ENCODE results near the gene KLF3.

The KLF3 gene

DNA sequence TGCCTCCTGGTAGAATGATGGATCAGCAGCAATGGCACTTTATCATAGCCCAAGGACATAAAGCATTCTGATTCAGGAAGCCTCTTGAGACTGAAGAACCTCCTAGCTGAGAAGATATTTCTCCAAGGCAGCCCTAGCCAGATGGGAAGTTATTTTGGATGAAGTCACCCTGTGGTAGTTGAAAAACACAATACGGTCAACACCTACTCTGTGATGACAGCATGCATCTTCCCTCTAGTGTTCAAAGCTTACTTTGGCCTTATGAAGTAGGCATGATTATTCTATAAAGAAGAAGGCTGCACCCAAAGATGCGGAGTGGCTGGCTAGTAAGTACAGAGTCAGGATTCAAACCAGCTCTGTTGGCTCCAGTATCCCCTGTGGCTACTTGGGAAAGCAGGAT is 70.9 kb downstream of the KLF3 start:
- no peak for DNase-seq
- H3K36me3 ChIP-seq (ENCODE audit: control insufficient read depth, insufficient read depth, low read length): no peaks in the 10 kb centered on the region
- no peak overlapping the region for H4K5ac ChIP-seq (ENCODE audit: low read length)
- no peak overlapping the region for H2AK5ac ChIP-seq (ENCODE audit: low read length)
- no peak overlapping the region for H2BK120ac ChIP-seq (ENCODE audit: low read depth, low read length)
- H3K4ac ChIP-seq (ENCODE audit: low read depth, low read length): no peak overlapping the region
- no peaks in the 10 kb centered on the region for H3K27me3 ChIP-seq (ENCODE audit: insufficient read depth, low read length, poor library complexity)
- no peak overlapping the region for H3K4me2 ChIP-seq (ENCODE audit: low read length)
- no peaks in the 10 kb centered on the region for H3K79me2 ChIP-seq (ENCODE audit: control insufficient read depth, insufficient read depth, low read length)
- H3K27ac ChIP-seq (ENCODE audit: low read depth, low read length): no peak overlapping the region
- no peak overlapping the region for H3K56ac ChIP-seq (ENCODE audit: low read length)
- H3K79me1 ChIP-seq (ENCODE audit: low read length): no peaks in the 10 kb centered on the region
- H3K23ac ChIP-seq (ENCODE audit: low read length): no peak overlapping the region
- no peak overlapping the region for H3K4me3 ChIP-seq (ENCODE audit: low read length)
- no peaks in the 10 kb centered on the region for H3K4me1 ChIP-seq (ENCODE audit: control insufficient read depth, low read depth, low read length)
- H3K18ac ChIP-seq (ENCODE audit: low read length): no peak overlapping the region
- no peak overlapping the region for H4K8ac ChIP-seq (ENCODE audit: low read depth, low read length)
- H2BK15ac ChIP-seq (replicated peaks; ENCODE audit: low read depth): no peak overlapping the region
- WGBS (ENCODE audit: extremely low coverage, insufficient coverage, low lambda C conversion rate): no CpG with 5 or more reads among the region's 2 CpGs
- no peak overlapping the region for H2BK5ac ChIP-seq (ENCODE audit: low read length)
- no peak overlapping the region for H3K9ac ChIP-seq (ENCODE audit: low read length)

GRCh38 chr4:38735870-38736269 is 71.9 kb downstream of the KLF3 start:
- no peak overlapping the region for H3K4me2 ChIP-seq (ENCODE audit: low read length)
- no peak overlapping the region for H4K5ac ChIP-seq (ENCODE audit: low read length)
- no CpG with 5 or more reads among the region's 3 CpGs for WGBS (ENCODE audit: extremely low coverage, insufficient coverage, low lambda C conversion rate)
- H3K23ac ChIP-seq (ENCODE audit: low read length): no peak overlapping the region
- H4K8ac ChIP-seq (ENCODE audit: low read depth, low read length): no peak overlapping the region
- H3K36me3 ChIP-seq (ENCODE audit: control insufficient read depth, insufficient read depth, low read length): no peaks in the 10 kb centered on the region
- H3K18ac ChIP-seq (ENCODE audit: low read length): no peak overlapping the region
- no peak overlapping the region for H2BK120ac ChIP-seq (ENCODE audit: low read depth, low read length)
- H3K4me1 ChIP-seq (ENCODE audit: control insufficient read depth, low read depth, low read length): no peaks in the 10 kb centered on the region
- no peak overlapping the region for H3K27ac ChIP-seq (ENCODE audit: low read depth, low read length)
- no peak overlapping the region for H3K4me3 ChIP-seq (ENCODE audit: low read length)
- H3K79me1 ChIP-seq (ENCODE audit: low read length): no peaks in the 10 kb centered on the region
- H3K9ac ChIP-seq (ENCODE audit: low read length): no peak overlapping the region
- H3K4ac ChIP-seq (ENCODE audit: low read depth, low read length): no peak overlapping the region
- H2AK5ac ChIP-seq (ENCODE audit: low read length): no peak overlapping the region
- H3K56ac ChIP-seq (ENCODE audit: low read length): no peak overlapping the region
- DNase-seq: no peak
- H3K27me3 ChIP-seq (ENCODE audit: insufficient read depth, low read length, poor library complexity): no peaks in the 10 kb centered on the region
- no peak overlapping the region for H2BK5ac ChIP-seq (ENCODE audit: low read length)
- H2BK15ac ChIP-seq (replicated peaks; ENCODE audit: low read depth): no peak overlapping the region
- H3K79me2 ChIP-seq (ENCODE audit: control insufficient read depth, insufficient read depth, low read length): no peaks in the 10 kb centered on the region

DNA sequence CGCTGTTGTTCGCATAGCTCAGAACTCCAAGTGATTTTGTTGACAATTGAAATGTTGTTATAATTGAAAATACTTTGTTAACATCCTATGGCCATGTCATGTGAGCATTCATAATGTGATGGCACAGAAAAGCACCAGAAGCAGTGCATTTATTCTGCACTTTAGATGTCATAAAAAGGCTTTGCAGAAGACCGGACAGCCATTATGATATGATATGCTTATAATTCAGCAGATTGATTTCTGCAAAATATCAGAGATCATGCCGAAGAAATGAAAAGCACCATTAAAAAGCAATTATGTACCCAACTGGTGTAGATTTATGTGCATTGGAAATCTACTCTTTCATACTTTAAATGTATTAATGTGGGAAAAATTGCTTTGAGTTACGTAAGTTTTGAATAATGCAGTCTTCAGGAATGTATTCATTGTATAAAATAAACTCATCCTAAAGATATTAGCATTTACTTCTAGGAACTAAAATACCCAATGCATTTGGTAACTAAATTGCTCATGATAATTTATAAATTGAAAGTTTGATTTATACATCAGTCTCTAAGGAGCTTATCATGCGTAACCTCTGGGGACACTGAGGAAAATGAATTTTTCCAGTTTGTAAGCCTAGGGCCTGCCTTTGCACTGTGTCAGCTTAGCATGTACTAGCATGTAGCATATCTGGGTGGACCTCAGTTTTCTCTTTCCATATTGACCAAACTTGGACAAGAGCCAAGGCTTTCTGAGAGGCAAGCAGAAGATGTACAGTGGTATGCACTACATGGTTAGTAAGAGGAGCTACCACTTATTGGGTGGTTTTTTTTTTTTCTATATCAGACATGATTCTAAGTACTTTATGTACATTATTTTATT is 75.2 kb downstream of the KLF3 start:
- DNase-seq: no peak
- H3K27me3 ChIP-seq (ENCODE audit: insufficient read depth, low read length, poor library complexity): no peaks in the 10 kb centered on the region
- H2BK15ac ChIP-seq (replicated peaks; ENCODE audit: low read depth): no peak overlapping the region
- no peak overlapping the region for H3K4me2 ChIP-seq (ENCODE audit: low read length)
- H3K56ac ChIP-seq (ENCODE audit: low read length): no peak overlapping the region
- no peaks in the 10 kb centered on the region for H3K4me1 ChIP-seq (ENCODE audit: control insufficient read depth, low read depth, low read length)
- no peak overlapping the region for H2BK5ac ChIP-seq (ENCODE audit: low read length)
- no peak overlapping the region for H3K23ac ChIP-seq (ENCODE audit: low read length)
- H3K27ac ChIP-seq (ENCODE audit: low read depth, low read length): no peak overlapping the region
- no peak overlapping the region for H2AK5ac ChIP-seq (ENCODE audit: low read length)
- no peak overlapping the region for H4K5ac ChIP-seq (ENCODE audit: low read length)
- WGBS (ENCODE audit: extremely low coverage, insufficient coverage, low lambda C conversion rate): no CpG with 5 or more reads among the region's 6 CpGs
- no peak overlapping the region for H3K4ac ChIP-seq (ENCODE audit: low read depth, low read length)
- no peaks in the 10 kb centered on the region for H3K79me2 ChIP-seq (ENCODE audit: control insufficient read depth, insufficient read depth, low read length)
- H3K4me3 ChIP-seq (ENCODE audit: low read length): no peak overlapping the region
- H3K36me3 ChIP-seq (ENCODE audit: control insufficient read depth, insufficient read depth, low read length): no peaks in the 10 kb centered on the region
- no peak overlapping the region for H3K18ac ChIP-seq (ENCODE audit: low read length)
- H3K79me1 ChIP-seq (ENCODE audit: low read length): no peaks in the 10 kb centered on the region
- H3K9ac ChIP-seq (ENCODE audit: low read length): no peak overlapping the region
- no peak overlapping the region for H2BK120ac ChIP-seq (ENCODE audit: low read depth, low read length)
- no peak overlapping the region for H4K8ac ChIP-seq (ENCODE audit: low read depth, low read length)

- H3K9ac ChIP-seq (ENCODE audit: low read length): no peak overlapping the region
- no peak overlapping the region for H3K4ac ChIP-seq (ENCODE audit: low read depth, low read length)
- H4K5ac ChIP-seq (ENCODE audit: low read length): no peak overlapping the region
- no peak for DNase-seq
- no peak overlapping the region for H3K18ac ChIP-seq (ENCODE audit: low read length)
- no peak overlapping the region for H2BK120ac ChIP-seq (ENCODE audit: low read depth, low read length)
- no peaks in the 10 kb centered on the region for H3K27me3 ChIP-seq (ENCODE audit: insufficient read depth, low read length, poor library complexity)
- H3K56ac ChIP-seq (ENCODE audit: low read length): no peak overlapping the region
- H3K4me3 ChIP-seq (ENCODE audit: low read length): no peak overlapping the region
- no peaks in the 10 kb centered on the region for H3K36me3 ChIP-seq (ENCODE audit: control insufficient read depth, insufficient read depth, low read length)
- no peaks in the 10 kb centered on the region for H3K79me1 ChIP-seq (ENCODE audit: low read length)
- no peak overlapping the region for H2AK5ac ChIP-seq (ENCODE audit: low read length)
- H3K4me1 ChIP-seq (ENCODE audit: control insufficient read depth, low read depth, low read length): no peaks in the 10 kb centered on the region
- H2BK15ac ChIP-seq (replicated peaks; ENCODE audit: low read depth): no peak overlapping the region
- no peak overlapping the region for H4K8ac ChIP-seq (ENCODE audit: low read depth, low read length)
- no peak overlapping the region for H2BK5ac ChIP-seq (ENCODE audit: low read length)
- no peak overlapping the region for H3K4me2 ChIP-seq (ENCODE audit: low read length)
- H3K23ac ChIP-seq (ENCODE audit: low read length): no peak overlapping the region
- WGBS (ENCODE audit: extremely low coverage, insufficient coverage, low lambda C conversion rate): no CpG with 5 or more reads among the region's 2 CpGs
- H3K27ac ChIP-seq (ENCODE audit: low read depth, low read length): no peak overlapping the region
- H3K79me2 ChIP-seq (ENCODE audit: control insufficient read depth, insufficient read depth, low read length): no peaks in the 10 kb centered on the region
Observed at GRCh38 chr4:38740303-38740702, 76.3 kb downstream of the KLF3 start.

- H4K8ac ChIP-seq (ENCODE audit: low read depth, low read length): no peak overlapping the region
- H3K9ac ChIP-seq (ENCODE audit: low read length): no peak overlapping the region
- H3K79me2 ChIP-seq (ENCODE audit: control insufficient read depth, insufficient read depth, low read length): no peaks in the 10 kb centered on the region
- no peak overlapping the region for H3K18ac ChIP-seq (ENCODE audit: low read length)
- H3K79me1 ChIP-seq (ENCODE audit: low read length): no peaks in the 10 kb centered on the region
- H2BK15ac ChIP-seq (replicated peaks; ENCODE audit: low read depth): no peak overlapping the region
- WGBS (ENCODE audit: extremely low coverage, insufficient coverage, low lambda C conversion rate): no CpG with 5 or more reads among the region's 1 CpG
- H3K4ac ChIP-seq (ENCODE audit: low read depth, low read length): no peak overlapping the region
- no peaks in the 10 kb centered on the region for H3K4me1 ChIP-seq (ENCODE audit: control insufficient read depth, low read depth, low read length)
- H3K4me2 ChIP-seq (ENCODE audit: low read length): no peak overlapping the region
- DNase-seq: no peak
- no peak overlapping the region for H2BK120ac ChIP-seq (ENCODE audit: low read depth, low read length)
- H3K27ac ChIP-seq (ENCODE audit: low read depth, low read length): no peak overlapping the region
- H2AK5ac ChIP-seq (ENCODE audit: low read length): no peak overlapping the region
- H2BK5ac ChIP-seq (ENCODE audit: low read length): no peak overlapping the region
- no peaks in the 10 kb centered on the region for H3K27me3 ChIP-seq (ENCODE audit: insufficient read depth, low read length, poor library complexity)
- H3K36me3 ChIP-seq (ENCODE audit: control insufficient read depth, insufficient read depth, low read length): no peaks in the 10 kb centered on the region
- H3K56ac ChIP-seq (ENCODE audit: low read length): no peak overlapping the region
- H4K5ac ChIP-seq (ENCODE audit: low read length): no peak overlapping the region
- no peak overlapping the region for H3K4me3 ChIP-seq (ENCODE audit: low read length)
- no peak overlapping the region for H3K23ac ChIP-seq (ENCODE audit: low read length)
Observed at GRCh38 chr4:38743866-38744265, 79.9 kb downstream of the KLF3 start.

DNA sequence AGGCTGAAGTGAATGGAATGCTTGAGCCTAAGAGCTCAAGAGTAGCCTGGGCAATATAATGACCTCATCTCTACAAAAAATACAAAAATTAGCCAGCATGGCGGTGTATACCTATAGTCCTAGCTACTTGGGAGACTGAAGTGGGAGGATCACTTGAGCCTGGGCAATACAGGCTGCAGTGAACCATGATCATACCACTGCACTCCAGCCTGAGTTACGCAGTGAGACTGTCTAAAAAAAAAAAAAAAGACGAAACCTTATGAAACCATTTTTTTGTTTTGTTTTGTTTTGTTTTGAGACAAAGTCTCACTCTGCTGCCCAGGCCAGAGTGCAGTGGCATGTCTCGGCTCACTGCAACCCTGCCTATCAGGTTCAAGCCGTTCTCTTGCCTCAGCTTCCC is 81.9 kb downstream of the KLF3 start:
- Histone ChIP-seq H2BK15ac (replicated peaks; ENCODE audit: low read depth) (no peak overlapping the region), H3K18ac (ENCODE audit: low read length) (no peak overlapping the region), H3K27ac (ENCODE audit: low read depth, low read length) (no peak overlapping the region), H2AK5ac (ENCODE audit: low read length) (no peak overlapping the region), H2BK5ac (ENCODE audit: low read length) (no peak overlapping the region), H3K4me2 (ENCODE audit: low read length) (no peak overlapping the region), H3K27me3 (ENCODE audit: insufficient read depth, low read length, poor library complexity) (no peaks in the 10 kb centered on the region), H3K4me3 (ENCODE audit: low read length) (no peak overlapping the region), H3K36me3 (ENCODE audit: control insufficient read depth, insufficient read depth, low read length) (no peaks in the 10 kb centered on the region), H3K4ac (ENCODE audit: low read depth, low read length) (no peak overlapping the region), H3K4me1 (ENCODE audit: control insufficient read depth, low read depth, low read length) (no peaks in the 10 kb centered on the region), H3K79me2 (ENCODE audit: control insufficient read depth, insufficient read depth, low read length) (no peaks in the 10 kb centered on the region), H3K56ac (ENCODE audit: low read length) (no peak overlapping the region), H3K23ac (ENCODE audit: low read length) (no peak overlapping the region), H2BK120ac (ENCODE audit: low read depth, low read length) (no peak overlapping the region), H4K8ac (ENCODE audit: low read depth, low read length) (no peak overlapping the region), H3K79me1 (ENCODE audit: low read length) (no peaks in the 10 kb centered on the region), H4K5ac (ENCODE audit: low read length) (no peak overlapping the region), H3K9ac (ENCODE audit: low read length) (no peak overlapping the region)
- DNase-seq: no peak
- WGBS (ENCODE audit: extremely low coverage, insufficient coverage, low lambda C conversion rate): no CpG with 5 or more reads among the region's 5 CpGs

Data from mesendoderm (in vitro differentiated cells).